HEK293 (cell line): ENCODE results near the gene PHPT1.
"Not testable (repeated sequence)": the region's sequence is repeated elsewhere in the genome, so short reads cannot be mapped to it uniquely, and the experiment has no call there.

Source experiments
- CTCF ChIA-PET: fragments of 350-600 bp; formaldehyde crosslinking; extraction: SDS; loops from one replicate; lab custom pipeline; 2021; ENCODE audit warnings: antibody characterized with exemption; lab: Yijun Ruan, JAX
- POLR2A ChIA-PET: fragments of 300-600 bp; formaldehyde crosslinking; extraction: SDS; loops from one replicate; lab custom pipeline; 2020; ENCODE audit warnings: antibody characterized with exemption, inconsistent platforms; lab: Yijun Ruan, JAX
- H3K27ac ChIP-seq: fragments of 200-500 bp; sonication (Bioruptor generic); 2 replicates; pipeline ENCODE4 v1.5.1; 2014; ENCODE audit warnings: low read depth, low read length, control low read depth, inconsistent platforms; ENCODE audit errors: extremely low read depth
- H3K36me3 ChIP-seq, 2 experiments: fragments of 200-500 bp in 1 of 2; sonication (Bioruptor generic) in 1 of 2; 1 replicate in 1 of 2; 2 replicates in 1 of 2; pipeline ENCODE4 v1.5.1; 2014 to 2017; ENCODE audit warnings: inconsistent platforms in 2 of 2, low read length in 2 of 2; ENCODE audit not compliant: control insufficient read depth in 2 of 2, insufficient read depth in 1 of 2
- H3K4me1 ChIP-seq: fragments of 200-500 bp; sonication (Bioruptor generic); 2 replicates; pipeline ENCODE4 v1.5.1; 2014; ENCODE audit warnings: mild to moderate bottlenecking, low read length, inconsistent platforms; ENCODE audit not compliant: control insufficient read depth, insufficient read depth
- H3K4me3 ChIP-seq: 2 replicates; pipeline ENCODE4 v1.5.1; 2011; ENCODE audit warnings: low read depth, mild to moderate bottlenecking, control low read depth, low read length, moderate library complexity
- H3K9me3 ChIP-seq: fragments of 200-500 bp; sonication (Bioruptor generic); 2 replicates; pipeline ENCODE4 v1.5.1; 2014; ENCODE audit warnings: low read depth, low read length, inconsistent platforms; ENCODE audit not compliant: control insufficient read depth, insufficient read depth
- EGR2 ChIP-seq: fragments of 450-650 bp; formaldehyde crosslinking; IDR thresholded peaks from 2 replicates; pipeline ENCODE4 v1.5.1; 2016; ENCODE audit warnings: low read depth, missing biosample characterization, missing genetic modification characterization
- GLIS1 ChIP-seq: fragments of 450-650 bp; formaldehyde crosslinking; IDR thresholded peaks from 2 replicates; pipeline ENCODE4 v1.5.1; 2016; ENCODE audit warnings: missing biosample characterization, missing genetic modification characterization
- HOXA7 ChIP-seq: sonication (generic); formaldehyde crosslinking; IDR thresholded peaks from 2 replicates; pipeline ENCODE4 v1.8.1; 2022; ENCODE audit warnings: missing genetic modification reagents, borderline replicate concordance
- KLF1 ChIP-seq: fragments of 450-650 bp; formaldehyde crosslinking; IDR thresholded peaks from 2 replicates; pipeline ENCODE4 v1.5.1; 2016; ENCODE audit warnings: missing biosample characterization, missing genetic modification characterization
- KLF16 ChIP-seq: fragments of 450-650 bp; formaldehyde crosslinking; IDR thresholded peaks from 2 replicates; pipeline ENCODE4 v1.5.1; 2017; ENCODE audit warnings: missing biosample characterization, missing genetic modification characterization
- KLF7 ChIP-seq: fragments of 450-650 bp; formaldehyde crosslinking; IDR thresholded peaks from 2 replicates; pipeline ENCODE4 v1.5.1; 2016; ENCODE audit warnings: missing biosample characterization, missing genetic modification characterization, borderline replicate concordance
- SCRT2 ChIP-seq: fragments of 450-650 bp; formaldehyde crosslinking; IDR thresholded peaks from 2 replicates; pipeline ENCODE4 v1.5.1; 2016; ENCODE audit warnings: missing biosample characterization, missing genetic modification characterization
- SP7 ChIP-seq: fragments of 450-650 bp; formaldehyde crosslinking; IDR thresholded peaks from 2 replicates; pipeline ENCODE4 v1.5.1; 2016; ENCODE audit warnings: missing biosample characterization, missing genetic modification characterization
- TCF7L2 ChIP-seq: IDR thresholded peaks from 2 replicates; pipeline ENCODE4 v1.6.1; 2011; ENCODE audit warnings: low read depth, mild to moderate bottlenecking, inconsistent platforms, low read length, moderate library complexity, borderline replicate concordance
- YY1 ChIP-seq: fragments of 450-650 bp; formaldehyde crosslinking; IDR thresholded peaks from 2 replicates; pipeline ENCODE4 v1.5.1; 2018; ENCODE audit warnings: missing biosample characterization, missing genetic modification characterization
- ZBTB1 ChIP-seq: fragments of 450-650 bp; formaldehyde crosslinking; IDR thresholded peaks from 2 replicates; pipeline ENCODE4 v1.5.1; 2016; ENCODE audit warnings: missing biosample characterization, missing genetic modification characterization
- ZBTB17 ChIP-seq: fragments of 450-650 bp; formaldehyde crosslinking; IDR thresholded peaks from 2 replicates; pipeline ENCODE4 v1.5.1; 2016; ENCODE audit warnings: missing biosample characterization, missing genetic modification characterization
- ZNF112 ChIP-seq: fragments of 450-650 bp; formaldehyde crosslinking; IDR thresholded peaks from 2 replicates; pipeline ENCODE4 v1.5.0; 2017; ENCODE audit warnings: missing biosample characterization, missing genetic modification characterization
- ZNF133 ChIP-seq: fragments of 450-650 bp; formaldehyde crosslinking; IDR thresholded peaks from 2 replicates; pipeline ENCODE4 v1.5.1; 2016; ENCODE audit warnings: missing biosample characterization, missing genetic modification characterization
- ZNF37A ChIP-seq: fragments of 450-650 bp; IDR thresholded peaks from 2 replicates; pipeline ENCODE4 v1.5.1; 2018; ENCODE audit warnings: missing biosample characterization, missing genetic modification characterization
- ZNF473 ChIP-seq: fragments of 450-650 bp; formaldehyde crosslinking; IDR thresholded peaks from 2 replicates; pipeline ENCODE4 v1.5.1; 2017; ENCODE audit warnings: missing biosample characterization, missing genetic modification characterization
- ZNF558 ChIP-seq: fragments of 450-650 bp; formaldehyde crosslinking; IDR thresholded peaks from 2 replicates; pipeline ENCODE4 v1.5.1; 2016; ENCODE audit warnings: missing biosample characterization, missing genetic modification characterization
- ZNF560 ChIP-seq: fragments of 450-650 bp; formaldehyde crosslinking; IDR thresholded peaks from 2 replicates; pipeline ENCODE4 v1.5.1; 2017; ENCODE audit warnings: missing biosample characterization, missing genetic modification characterization, borderline replicate concordance
- ZNF596 ChIP-seq: fragments of 450-650 bp; IDR thresholded peaks from 2 replicates; pipeline ENCODE4 v1.5.0; 2018; ENCODE audit warnings: missing biosample characterization, mild to moderate bottlenecking, missing genetic modification characterization, moderate library complexity
- ZNF701 ChIP-seq: fragments of 450-650 bp; formaldehyde crosslinking; IDR thresholded peaks from 2 replicates; pipeline ENCODE4 v1.5.1; 2016; ENCODE audit warnings: missing biosample characterization, missing genetic modification characterization
- ZNF707 ChIP-seq: fragments of 450-650 bp; formaldehyde crosslinking; IDR thresholded peaks from 2 replicates; pipeline ENCODE4 v1.5.1; 2016; ENCODE audit warnings: missing biosample characterization, missing genetic modification characterization
- ZXDB ChIP-seq: fragments of 450-650 bp; formaldehyde crosslinking; IDR thresholded peaks from 2 replicates; pipeline ENCODE4 v1.5.1; 2016; ENCODE audit warnings: missing biosample characterization, missing genetic modification characterization
- TF ChIP-seq, protein P1 (sequence below): fragments of 450-650 bp; formaldehyde crosslinking; IDR thresholded peaks from 2 replicates; pipeline ENCODE4 v1.5.1; 2016; ENCODE audit warnings: missing biosample characterization, missing genetic modification characterization
- TF ChIP-seq, protein P2 (sequence below): fragments of 450-650 bp; formaldehyde crosslinking; IDR thresholded peaks from 2 replicates; pipeline ENCODE4 v1.5.0; 2017; ENCODE audit warnings: missing biosample characterization, missing genetic modification characterization, borderline replicate concordance

PHPT1 gene

DNA sequence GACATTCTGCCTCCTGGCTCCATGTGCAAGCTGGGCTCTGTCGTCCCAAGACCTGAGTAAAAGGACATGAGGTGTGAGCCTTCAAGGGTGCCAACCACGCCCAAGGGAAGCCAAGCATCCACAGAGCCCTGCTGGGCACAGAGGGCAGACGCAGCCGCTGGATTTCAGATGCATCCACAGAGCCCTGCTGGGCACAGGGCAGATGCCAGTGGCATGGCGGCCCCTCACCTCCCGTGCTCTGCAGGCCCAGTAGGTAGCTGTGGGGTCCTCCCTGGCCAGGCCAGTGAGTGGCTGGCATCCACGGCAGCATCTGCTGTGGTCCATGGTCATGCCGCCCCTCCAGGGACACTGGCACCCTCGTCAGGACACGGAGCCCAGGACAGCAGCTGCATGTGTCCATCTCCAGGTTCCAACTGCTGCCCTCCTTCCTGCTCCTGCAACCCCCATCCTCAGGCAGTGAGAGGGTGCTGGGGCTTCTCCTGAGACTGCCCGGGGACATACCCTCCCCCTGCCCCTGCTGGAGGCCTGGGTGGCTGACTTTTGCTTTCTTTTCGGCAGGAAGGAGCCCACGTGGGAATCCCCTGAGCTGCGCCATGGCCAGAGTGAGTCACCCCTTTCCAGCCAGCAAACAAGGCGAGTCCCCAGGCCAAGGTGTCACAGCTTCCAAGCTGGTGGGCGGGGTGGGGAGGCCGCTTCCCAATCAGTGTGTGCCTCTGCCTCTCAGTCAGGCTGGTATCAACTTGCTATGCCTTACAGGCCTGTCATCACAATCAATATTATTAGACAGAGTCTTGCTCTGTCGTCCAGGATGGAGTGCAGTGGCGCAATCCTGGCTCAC, 33.1 kb downstream of the PHPT1 start (continued):
- TF ChIP-seq ZNF560 (tag by site-specific recombination): no peak
- TF ChIP-seq ZNF133: no peak
- TF ChIP-seq ZNF473 (tag by site-specific recombination): no peak
- peak; percentile 57 for TF ChIP-seq GLIS1 (tag by site-specific recombination)
- no peak for TF ChIP-seq ZBTB1 (tag by site-specific recombination)
- TF ChIP-seq ZNF37A (tag by site-specific recombination): no peak
- no peak for TF ChIP-seq KLF7 (tag by site-specific recombination)
- TF ChIP-seq, protein P1, sequence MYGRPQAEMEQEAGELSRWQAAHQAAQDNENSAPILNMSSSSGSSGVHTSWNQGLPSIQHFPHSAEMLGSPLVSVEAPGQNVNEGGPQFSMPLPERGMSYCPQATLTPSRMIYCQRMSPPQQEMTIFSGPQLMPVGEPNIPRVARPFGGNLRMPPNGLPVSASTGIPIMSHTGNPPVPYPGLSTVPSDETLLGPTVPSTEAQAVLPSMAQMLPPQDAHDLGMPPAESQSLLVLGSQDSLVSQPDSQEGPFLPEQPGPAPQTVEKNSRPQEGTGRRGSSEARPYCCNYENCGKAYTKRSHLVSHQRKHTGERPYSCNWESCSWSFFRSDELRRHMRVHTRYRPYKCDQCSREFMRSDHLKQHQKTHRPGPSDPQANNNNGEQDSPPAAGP: no peak; the same call in 1 of the 2 replicates
- no peak for TF ChIP-seq KLF16 (tag by site-specific recombination)
- TF ChIP-seq ZXDB: no peak
- no peak for TF ChIP-seq ZNF558
- TF ChIP-seq SCRT2: no peak
- no peak for TF ChIP-seq ZNF707 (tag by site-specific recombination)
- TF ChIP-seq ZNF701 (tag by site-specific recombination): no peak
- TF ChIP-seq, protein P2, sequence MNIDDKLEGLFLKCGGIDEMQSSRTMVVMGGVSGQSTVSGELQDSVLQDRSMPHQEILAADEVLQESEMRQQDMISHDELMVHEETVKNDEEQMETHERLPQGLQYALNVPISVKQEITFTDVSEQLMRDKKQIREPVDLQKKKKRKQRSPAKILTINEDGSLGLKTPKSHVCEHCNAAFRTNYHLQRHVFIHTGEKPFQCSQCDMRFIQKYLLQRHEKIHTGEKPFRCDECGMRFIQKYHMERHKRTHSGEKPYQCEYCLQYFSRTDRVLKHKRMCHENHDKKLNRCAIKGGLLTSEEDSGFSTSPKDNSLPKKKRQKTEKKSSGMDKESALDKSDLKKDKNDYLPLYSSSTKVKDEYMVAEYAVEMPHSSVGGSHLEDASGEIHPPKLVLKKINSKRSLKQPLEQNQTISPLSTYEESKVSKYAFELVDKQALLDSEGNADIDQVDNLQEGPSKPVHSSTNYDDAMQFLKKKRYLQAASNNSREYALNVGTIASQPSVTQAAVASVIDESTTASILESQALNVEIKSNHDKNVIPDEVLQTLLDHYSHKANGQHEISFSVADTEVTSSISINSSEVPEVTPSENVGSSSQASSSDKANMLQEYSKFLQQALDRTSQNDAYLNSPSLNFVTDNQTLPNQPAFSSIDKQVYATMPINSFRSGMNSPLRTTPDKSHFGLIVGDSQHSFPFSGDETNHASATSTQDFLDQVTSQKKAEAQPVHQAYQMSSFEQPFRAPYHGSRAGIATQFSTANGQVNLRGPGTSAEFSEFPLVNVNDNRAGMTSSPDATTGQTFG (tag by site-specific recombination): no peak
- TF ChIP-seq ZNF112 (tag by site-specific recombination): no peak
- TF ChIP-seq KLF1 (tag by site-specific recombination): 0 out of 2 replicates have a peak, but pooled peaks have one; percentile 30
- no peak for TF ChIP-seq HOXA7 (CRISPR knock-in tag)
- no peak for TF ChIP-seq YY1 (tag by site-specific recombination)
- TF ChIP-seq EGR2: peak; percentile 68
- TF ChIP-seq ZNF596 (tag by site-specific recombination): no peak
- TF ChIP-seq TCF7L2: no peak

DNA sequence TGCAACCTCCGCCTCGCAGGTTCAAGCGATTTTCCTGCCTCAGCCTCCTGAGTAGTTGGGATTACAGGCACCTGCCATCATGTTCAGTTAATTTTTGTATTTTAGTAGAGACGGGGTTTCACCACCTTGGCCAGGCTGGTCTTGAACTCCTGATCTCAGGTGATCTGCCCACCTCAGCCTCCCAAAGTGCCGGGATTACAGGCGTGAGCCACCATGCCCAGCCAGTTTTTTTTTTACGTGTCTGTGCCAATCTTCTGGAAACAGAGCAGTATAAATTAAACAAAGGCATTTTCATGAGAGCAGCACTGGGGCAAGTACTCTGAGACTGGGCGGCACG, 33.7 kb downstream of the PHPT1 start:
- CTCF ChIA-PET: interaction anchor here (1.6 kb wide), 1 partner anchor 146 kb away, joined by 8 read pairs; no protein-coding TSS in a partner anchor
- H3K4me3 ChIP-seq, H3K9me3 ChIP-seq, H3K4me1 ChIP-seq, H3K27ac ChIP-seq, H3K36me3 ChIP-seq: not testable (repeated sequence)
- POLR2A ChIA-PET: interaction anchor here (1.2 kb wide), 1 partner anchor 35 kb away, joined by 3 read pairs; no protein-coding TSS in a partner anchor
- peak; percentile 2; the same call in 1 of the 2 replicates for TF ChIP-seq SP7 (tag by site-specific recombination)
- 0 out of 2 replicates have a peak, but pooled peaks have one; percentile 3 for TF ChIP-seq ZBTB17
